PC-3 (cell line): Measurements from ENCODE around the gene CHRNA4. TPM values are rescaled to one million over a fixed set of nuclear protein-coding genes. Genes with fewer than 3 reads are reported as not detected.

ENCODE experiments used
- ATAC-seq: fragments of 200-7000 bp; cut with Tn5 transposase; 2 replicates; pipeline ENCODE4 v1.9.1; 2020; ENCODE audit warnings: mild to moderate bottlenecking, moderate library complexity
- BruUV-seq: library from RNA; stranded (reverse); fragments of 400-500 nt; replicated peaks from 2 replicates; lab custom pipeline; 2021; lab: Mats Ljungman, UMichigan
- CTCF ChIA-PET: fragments of 300-600 bp; sonication (Branson Sonifier 250); formaldehyde crosslinking; loops from one replicate; lab custom pipeline; 2022; ENCODE audit warnings: antibody characterized with exemption; lab: Charles Lee
- POLR2A ChIA-PET: fragments of 300-600 bp; sonication (Branson Sonifier 250); formaldehyde crosslinking; loops from one replicate; lab custom pipeline; 2022; ENCODE audit warnings: antibody characterized with exemption; ENCODE audit not compliant: unreplicated experiment; lab: Charles Lee
- DNase-seq: peaks from one replicate; pipeline ENCODE4 v3.0.0-alpha.2; 2015
- H2AFZ ChIP-seq: fragments of 300-600 bp; sonication (generic); 2 replicates; pipeline ENCODE4 v1.6.0; 2016; ENCODE audit warnings: antibody characterized with exemption, low read length
- H3F3A ChIP-seq: fragments of 300-600 bp; sonication (generic); one replicate; pipeline ENCODE4 v1.6.0; 2017; ENCODE audit warnings: antibody characterized with exemption, low read length, control low read depth, mild to moderate bottlenecking; ENCODE audit not compliant: unreplicated experiment
- H3K27ac ChIP-seq: fragments of 300-600 bp; sonication (generic); 2 replicates; pipeline ENCODE4 v1.5.1; 2016; ENCODE audit warnings: mild to moderate bottlenecking, low read length
- H3K27me3 ChIP-seq: fragments of 300-600 bp; sonication (generic); 2 replicates; pipeline ENCODE4 v1.6.1; 2016; ENCODE audit warnings: low read length, mixed read lengths
- H3K36me3 ChIP-seq: fragments of 300-600 bp; sonication (generic); 2 replicates; pipeline ENCODE4 v1.6.1; 2016; ENCODE audit warnings: low read depth, mixed run types, low read length, mixed read lengths
- H3K4me1 ChIP-seq: fragments of 300-600 bp; sonication (generic); 2 replicates; pipeline ENCODE4 v1.5.1; 2016; ENCODE audit warnings: low read length; ENCODE audit not compliant: insufficient read depth
- H3K4me2 ChIP-seq: fragments of 300-600 bp; sonication (generic); 2 replicates; pipeline ENCODE4 v1.6.0; 2016; ENCODE audit warnings: low read length
- H3K4me3 ChIP-seq: fragments of 300-600 bp; sonication (generic); 2 replicates; pipeline ENCODE4 v1.5.1; 2016; ENCODE audit warnings: mild to moderate bottlenecking, low read length, mixed read lengths
- H3K79me2 ChIP-seq: fragments of 300-600 bp; sonication (generic); 2 replicates; pipeline ENCODE4 v1.6.1; 2017; ENCODE audit warnings: low read length, mixed read lengths
- H3K9ac ChIP-seq: fragments of 300-600 bp; sonication (generic); 2 replicates; pipeline ENCODE4 v1.6.0; 2016; ENCODE audit warnings: mild to moderate bottlenecking, low read length
- H3K9me2 ChIP-seq: fragments of 300-600 bp; sonication (generic); replicated peaks from 2 replicates; pipeline ENCODE4 v1.6.1; 2016; ENCODE audit warnings: mixed run types, low read length, mixed read lengths
- H3K9me3 ChIP-seq: fragments of 300-600 bp; sonication (generic); 2 replicates; pipeline ENCODE4 v1.6.1; 2016; ENCODE audit warnings: low read length, mixed read lengths
- H4K20me1 ChIP-seq: fragments of 300-600 bp; sonication (generic); 2 replicates; pipeline ENCODE4 v1.6.1; 2016; ENCODE audit warnings: low read length, mixed read lengths
- EZH2 ChIP-seq: fragments of 300-600 bp; sonication (generic); IDR thresholded peaks from one replicate; pipeline ENCODE4 v1.6.1; 2017; ENCODE audit warnings: antibody characterized with exemption, mild to moderate bottlenecking, low read length; ENCODE audit not compliant: unreplicated experiment
- EZH2phosphoT487 ChIP-seq: fragments of 300-600 bp; sonication (generic); IDR thresholded peaks from 2 replicates; pipeline ENCODE4 v1.6.1; 2018; ENCODE audit warnings: mild to moderate bottlenecking, antibody characterized with exemption, low read length, borderline replicate concordance
- intact Hi-C: fragments of 100-400 bp; cut with micrococcal nuclease; formaldehyde crosslinking; loops from 2 replicates; pipeline ENCODE4 v1.9.0; 2023
- total RNA-seq: library from RNA; depleted of rRNA; stranded (reverse); fragments of >200 nt; gene quantifications from 2 replicates; pipeline ENCODE4 v1.2.3, GENCODE V29; 2014
- TF ChIP-seq, protein P1 (sequence below): fragments of 300-600 bp; sonication (generic); conservative IDR thresholded peaks from 2 replicates; pipeline ENCODE4 v1.5.1; 2017; ENCODE audit warnings: antibody characterized with exemption, low read depth, mild to moderate bottlenecking, low read length

CHRNA4 gene
- total RNA-seq, 1 experiment from 2014 or later: not detected

- Histone ChIP-seq H3K36me3 (no peaks in the 10 kb centered on the region), H3K4me2 (no peak overlapping the region), H3K9me3 (no peaks in the 10 kb centered on the region), H3K27ac (no peak overlapping the region), H3K9ac (no peak overlapping the region), H3K4me1 (no peaks in the 10 kb centered on the region), H3K27me3 (peaks cover 51% of the 10 kb centered on the region), H3K4me3 (no peak overlapping the region), H3K9me2 (no peaks in the 10 kb centered on the region), H4K20me1 (no peaks in the 10 kb centered on the region), H3K79me2 (no peaks in the 10 kb centered on the region), H3F3A (no peaks in the 10 kb centered on the region), H2AFZ (no peak overlapping the region)
- TF ChIP-seq EZH2phosphoT487 (no peak), EZH2 (no peak)
- TF ChIP-seq, protein P1, sequence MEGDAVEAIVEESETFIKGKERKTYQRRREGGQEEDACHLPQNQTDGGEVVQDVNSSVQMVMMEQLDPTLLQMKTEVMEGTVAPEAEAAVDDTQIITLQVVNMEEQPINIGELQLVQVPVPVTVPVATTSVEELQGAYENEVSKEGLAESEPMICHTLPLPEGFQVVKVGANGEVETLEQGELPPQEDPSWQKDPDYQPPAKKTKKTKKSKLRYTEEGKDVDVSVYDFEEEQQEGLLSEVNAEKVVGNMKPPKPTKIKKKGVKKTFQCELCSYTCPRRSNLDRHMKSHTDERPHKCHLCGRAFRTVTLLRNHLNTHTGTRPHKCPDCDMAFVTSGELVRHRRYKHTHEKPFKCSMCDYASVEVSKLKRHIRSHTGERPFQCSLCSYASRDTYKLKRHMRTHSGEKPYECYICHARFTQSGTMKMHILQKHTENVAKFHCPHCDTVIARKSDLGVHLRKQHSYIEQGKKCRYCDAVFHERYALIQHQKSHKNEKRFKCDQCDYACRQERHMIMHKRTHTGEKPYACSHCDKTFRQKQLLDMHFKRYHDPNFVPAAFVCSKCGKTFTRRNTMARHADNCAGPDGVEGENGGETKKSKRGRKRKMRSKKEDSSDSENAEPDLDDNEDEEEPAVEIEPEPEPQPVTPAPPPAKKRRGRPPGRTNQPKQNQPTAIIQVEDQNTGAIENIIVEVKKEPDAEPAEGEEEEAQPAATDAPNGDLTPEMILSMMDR: no peak
- ATAC-seq: no peak
- BruUV-seq: no TSS peak
- no peak for DNase-seq
- intact Hi-C loops: no loop called here
- POLR2A ChIA-PET: no interaction called here
- CTCF ChIA-PET: no interaction called here
These were observed 14.7 kb downstream of the CHRNA4 start for GRCh38 chr20:63346131-63347080.

GRCh38 chr20:63345328-63346100, 15.6 kb downstream of the CHRNA4 start:
- Histone ChIP-seq H3K9me3 (no peaks in the 10 kb centered on the region), H3K9me2 (no peaks in the 10 kb centered on the region), H3K27ac (no peak overlapping the region), H2AFZ (no peak overlapping the region), H3K4me2 (no peak overlapping the region), H3K27me3 (peaks cover 60% of the 10 kb centered on the region), H3K79me2 (no peaks in the 10 kb centered on the region), H3K9ac (no peak overlapping the region), H3K4me1 (no peaks in the 10 kb centered on the region), H4K20me1 (no peaks in the 10 kb centered on the region), H3F3A (no peaks in the 10 kb centered on the region), H3K4me3 (no peak overlapping the region), H3K36me3 (no peaks in the 10 kb centered on the region)
- DNase-seq (no peak), ATAC-seq (no peak)
- TF ChIP-seq EZH2: no peak
- TF ChIP-seq, protein P1: no peak
- no peak for TF ChIP-seq EZH2phosphoT487
- intact Hi-C loops: no loop called here
- ChIA-PET CTCF (no interaction called here), POLR2A (interaction anchor here (0.7 kb wide), 1 partner anchor 13 kb away, joined by 4 read pairs; no protein-coding TSS in a partner anchor)
- BruUV-seq: no TSS peak
